GM12875 (cell line): ENCODE measurements around the gene ID2.

Experiments used
- H3K4me3 ChIP-seq: one replicate; pipeline ENCODE4 v1.5.1; 2011; ENCODE audit warnings: low read depth, low read length, control low read depth
- CTCF ChIP-seq: IDR thresholded peaks from 2 replicates; pipeline ENCODE4 v1.5.1; 2011; ENCODE audit warnings: low read depth, mild to moderate bottlenecking, control low read depth, inconsistent platforms, low read length, moderate library complexity, borderline replicate concordance; ENCODE audit not compliant: insufficient read depth

The ID2 gene

DNA sequence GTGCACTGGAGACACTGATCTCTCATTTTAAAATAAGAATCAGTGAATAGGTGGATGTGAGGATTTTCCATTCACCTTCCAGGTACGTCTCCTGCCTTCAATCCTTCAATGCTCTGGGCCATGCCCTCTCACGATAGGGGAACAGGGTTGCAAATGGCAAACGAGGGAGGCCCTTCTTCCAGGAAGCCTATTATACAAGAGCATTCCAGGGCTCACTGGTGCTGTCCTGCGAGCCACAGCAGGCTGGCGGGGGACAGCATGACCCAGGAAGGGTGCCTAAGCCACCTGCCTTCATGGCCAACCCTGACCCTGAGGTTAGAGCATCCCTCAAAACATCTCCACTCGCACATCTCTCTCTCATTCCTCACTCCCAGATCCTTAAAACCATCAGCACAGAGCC is 20.6 kb upstream of the ID2 start:
- H3K4me3 ChIP-seq = no peak overlapping the region
- no peak for TF ChIP-seq CTCF

GRCh38 chr2:8661736-8662135 is 20.1 kb upstream of the ID2 start:
- no peak overlapping the region for H3K4me3 ChIP-seq
- TF ChIP-seq CTCF = no peak

DNA sequence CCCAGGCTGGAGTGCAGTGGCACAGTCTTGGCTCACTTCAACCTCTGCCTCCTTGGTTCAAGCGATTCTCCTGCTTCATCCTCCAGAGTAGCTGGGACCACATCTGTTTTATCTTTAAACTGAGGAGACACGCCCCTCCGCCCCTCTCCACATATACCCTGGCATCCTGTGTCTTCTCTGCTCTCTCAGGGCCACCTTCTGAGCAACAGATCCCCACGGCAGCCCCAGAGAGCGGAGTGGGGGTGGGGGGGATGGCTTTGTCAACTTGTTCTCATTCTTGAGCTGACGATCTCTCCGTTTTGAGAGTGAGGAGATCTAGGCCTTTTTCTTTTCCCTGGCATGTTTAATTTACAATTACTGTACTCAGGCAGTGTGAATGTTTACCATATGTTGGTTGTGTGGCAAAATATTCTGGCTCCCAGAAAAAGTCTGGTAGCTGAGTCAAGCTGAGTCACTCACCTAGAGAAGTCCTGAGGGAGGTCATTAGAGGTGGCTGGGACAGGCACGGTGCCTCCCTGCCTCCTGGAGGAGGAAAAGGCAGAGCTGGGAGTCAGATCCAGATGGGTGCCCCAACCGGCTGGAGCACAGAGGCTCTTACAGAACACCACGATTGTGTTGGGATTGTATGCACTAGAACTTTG is 19.5 kb upstream of the ID2 start:
- no peak for TF ChIP-seq CTCF
- no peak overlapping the region for H3K4me3 ChIP-seq

DNA sequence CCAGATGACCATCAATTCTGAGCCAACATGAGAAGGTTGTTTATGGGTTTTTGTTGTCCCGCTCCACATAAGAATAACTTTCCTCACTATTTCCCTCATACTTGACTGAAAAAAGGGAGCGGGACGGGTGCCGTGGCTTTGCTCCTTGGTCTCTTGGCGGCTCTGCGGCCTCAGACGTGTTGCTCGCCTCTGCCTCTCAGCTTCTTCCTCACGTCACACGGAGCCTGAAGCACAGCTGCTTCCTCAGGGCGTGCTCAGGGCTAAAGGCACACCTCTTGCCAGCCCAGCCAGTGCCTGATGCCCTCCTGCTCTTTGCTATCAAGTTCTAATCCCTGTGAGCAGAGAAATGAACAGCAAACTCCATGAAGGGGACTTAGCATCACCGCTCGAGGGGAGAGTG is 17.9 kb upstream of the ID2 start:
- no peak for TF ChIP-seq CTCF
- no peak overlapping the region for H3K4me3 ChIP-seq

DNA sequence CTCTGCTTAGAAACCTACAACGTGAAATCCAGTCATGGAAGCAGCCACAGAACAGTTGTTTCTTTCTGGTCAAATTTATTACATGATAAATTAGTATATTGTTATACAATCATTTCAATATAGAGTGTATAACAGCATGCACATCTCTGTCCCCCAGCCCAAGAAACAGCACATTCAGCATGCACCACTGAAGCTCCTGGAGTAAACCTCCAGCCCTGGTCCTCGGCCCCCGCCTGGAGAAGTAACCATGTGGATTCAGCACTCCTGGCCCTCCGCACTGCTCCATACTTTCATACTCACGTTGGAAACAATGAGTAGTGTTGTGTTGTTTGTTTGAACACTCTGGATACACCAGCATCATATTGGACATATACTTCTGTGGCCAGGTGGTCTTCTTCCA is 15.3 kb upstream of the ID2 start:
- TF ChIP-seq CTCF = no peak
- no peak overlapping the region for H3K4me3 ChIP-seq

DNA sequence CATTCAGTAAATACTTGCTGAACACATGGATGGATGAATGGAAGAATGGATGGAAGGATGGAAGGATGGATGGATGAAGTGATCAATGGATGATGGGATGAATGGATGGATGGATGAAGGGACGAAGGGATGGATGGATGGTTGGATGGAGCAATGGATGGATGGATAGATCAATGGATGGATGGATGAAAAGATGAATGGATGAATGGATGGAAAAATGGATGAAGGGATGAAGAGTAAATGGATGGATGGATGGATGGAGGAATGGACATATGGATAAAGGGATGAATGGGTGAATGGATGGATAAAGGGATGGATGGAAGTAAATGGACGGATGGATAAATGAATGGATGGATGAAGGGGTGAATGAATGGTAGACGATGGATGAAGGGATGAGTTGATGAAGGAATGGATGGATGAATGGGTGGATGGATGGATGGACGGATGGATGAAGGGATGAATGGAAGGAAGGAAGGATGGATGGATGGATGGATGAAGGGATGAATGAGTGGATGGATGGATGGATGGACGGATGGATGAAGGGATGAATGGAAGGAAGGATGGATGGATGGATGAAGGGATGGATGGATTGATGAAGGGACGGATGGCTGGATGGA is 13.9 kb upstream of the ID2 start:
- no peak overlapping the region for H3K4me3 ChIP-seq
- TF ChIP-seq CTCF = no peak

DNA sequence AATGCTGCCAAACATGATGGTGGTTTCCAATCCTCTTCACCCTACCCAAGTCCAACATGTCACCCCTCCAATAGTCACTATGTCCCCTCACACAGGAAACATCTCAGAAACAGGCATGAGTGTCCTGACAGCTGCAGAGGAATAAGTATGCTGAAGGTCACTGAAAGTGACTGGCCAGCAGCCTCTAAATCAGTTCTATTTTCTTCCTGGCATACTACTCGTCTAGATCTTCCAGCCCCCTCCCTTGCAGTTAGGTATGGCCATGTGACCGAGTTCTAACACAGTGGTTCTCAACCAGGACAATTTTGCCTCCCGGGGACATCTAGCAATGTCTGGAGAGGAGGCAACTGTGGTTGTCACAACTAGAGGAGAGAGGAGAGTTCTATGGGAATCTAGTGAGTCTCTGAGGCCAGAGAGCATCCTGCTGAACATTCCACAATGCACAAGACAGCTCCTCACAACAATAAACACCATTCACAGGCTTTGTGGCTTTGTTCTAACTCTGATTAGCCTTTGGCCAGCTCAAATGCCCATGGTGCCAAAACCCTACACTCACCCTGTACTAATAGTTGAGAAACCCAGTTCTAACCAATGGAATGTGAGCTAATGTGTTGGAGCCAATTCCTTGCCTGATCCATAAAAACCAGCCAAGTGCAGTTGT is 12.6 kb upstream of the ID2 start:
- TF ChIP-seq CTCF = no peak
- H3K4me3 ChIP-seq = no peak overlapping the region
